Loucy (cell line): ENCODE measurements around the gene CFAP97D2.
"Not testable (repeated sequence)": the region's sequence is repeated elsewhere in the genome, so short reads cannot be mapped to it uniquely, and the experiment has no call there.

Experiments
- H2AFZ ChIP-seq: fragments of 200-600 bp; sonication (generic); 2 replicates; pipeline ENCODE4 v1.6.0; 2016; ENCODE audit warnings: antibody characterized with exemption, mild to moderate bottlenecking, low read length, moderate library complexity
- H3F3A ChIP-seq: fragments of 200-600 bp; 2 replicates; pipeline ENCODE4 v1.6.0; 2016; ENCODE audit warnings: antibody characterized with exemption, low read depth, mild to moderate bottlenecking
- H3K27me3 ChIP-seq: fragments of 200-600 bp; sonication (generic); 2 replicates; pipeline ENCODE4 v1.6.1; 2014; ENCODE audit warnings: low read length, mild to moderate bottlenecking; ENCODE audit not compliant: insufficient read depth, poor library complexity, severe bottlenecking
- H3K36me3 ChIP-seq: fragments of 200-600 bp; sonication (generic); 2 replicates; pipeline ENCODE4 v1.6.1; 2016; ENCODE audit warnings: low read length; ENCODE audit not compliant: insufficient read depth
- H3K4me1 ChIP-seq: fragments of 200-600 bp; sonication (generic); 2 replicates; pipeline ENCODE4 v1.5.1; 2014; ENCODE audit warnings: low read length, mild to moderate bottlenecking; ENCODE audit not compliant: insufficient read depth, poor library complexity, severe bottlenecking
- H3K4me2 ChIP-seq: fragments of 200-600 bp; sonication (generic); 2 replicates; pipeline ENCODE4 v1.6.0; 2014; ENCODE audit warnings: antibody characterized with exemption, low read length, low read depth, mild to moderate bottlenecking; ENCODE audit not compliant: poor library complexity, severe bottlenecking
- H3K4me3 ChIP-seq: fragments of 200-600 bp; sonication (generic); 2 replicates; pipeline ENCODE4 v1.5.1; 2014; ENCODE audit warnings: low read length, mild to moderate bottlenecking, mixed read lengths; ENCODE audit not compliant: poor library complexity, severe bottlenecking
- H3K79me2 ChIP-seq: fragments of 200-600 bp; sonication (generic); 2 replicates; pipeline ENCODE4 v1.6.1; 2014; ENCODE audit warnings: low read length; ENCODE audit not compliant: insufficient read depth
- H3K9ac ChIP-seq: fragments of 200-600 bp; sonication (generic); 2 replicates; pipeline ENCODE4 v1.6.0; 2014; ENCODE audit warnings: mild to moderate bottlenecking, low read depth, low read length, moderate library complexity; ENCODE audit not compliant: poor library complexity, severe bottlenecking
- H3K9me2 ChIP-seq: fragments of 200-600 bp; sonication (generic); replicated peaks from 2 replicates; pipeline ENCODE4 v1.6.1; 2016; ENCODE audit warnings: low read depth, low read length, mixed read lengths
- H3K9me3 ChIP-seq: fragments of 200-600 bp; sonication (generic); 2 replicates; pipeline ENCODE4 v1.6.1; 2014; ENCODE audit warnings: mild to moderate bottlenecking, antibody characterized with exemption, low read length, low read depth; ENCODE audit not compliant: insufficient read depth
- H4K20me1 ChIP-seq: fragments of 200-600 bp; sonication (generic); 2 replicates; pipeline ENCODE4 v1.6.0; 2014; ENCODE audit warnings: antibody characterized with exemption, low read length, mild to moderate bottlenecking; ENCODE audit not compliant: insufficient read depth, poor library complexity, severe bottlenecking
- CTCF ChIP-seq: fragments of 200-600 bp; sonication (generic); conservative IDR thresholded peaks from 2 replicates; pipeline ENCODE4 v1.5.1; 2014; ENCODE audit warnings: mild to moderate bottlenecking, antibody characterized with exemption, low read length
- EZH2phosphoT487 ChIP-seq: fragments of 200-600 bp; IDR thresholded peaks from 2 replicates; pipeline ENCODE4 v1.6.1; 2018; ENCODE audit warnings: antibody characterized with exemption, mild to moderate bottlenecking, moderate library complexity, borderline replicate concordance

Gene CFAP97D2

GRCh38 chr13:114130837-114131582, 48.0 kb upstream of the CFAP97D2 start:
- Histone ChIP-seq H3K27me3 (no peaks in the 10 kb centered on the region), H3K9me3 (no peaks in the 10 kb centered on the region), H3K36me3 (no peaks in the 10 kb centered on the region), H4K20me1 (peaks cover 15% of the 10 kb centered on the region), H3K9ac (peak overlapping the region; percentile 87), H3F3A (peaks cover 23% of the 10 kb centered on the region), H3K4me1 (peaks cover 54% of the 10 kb centered on the region), H3K4me3 (peak overlapping the region; percentile 87), H3K4me2 (peak overlapping the region; percentile 94), H3K9me2 (no peaks in the 10 kb centered on the region), H3K79me2 (peaks cover 61% of the 10 kb centered on the region), H2AFZ (peak overlapping the region; percentile 64)
- TF ChIP-seq EZH2phosphoT487 (no peak), CTCF (no peak)

- Histone ChIP-seq H3K4me1 (peaks cover 46% of the 10 kb centered on the region), H3K9me2 (no peaks in the 10 kb centered on the region), H2AFZ (peak overlapping the region; percentile 64; the same call in 1 of the 2 replicates), H3K9ac (peak overlapping the region; percentile 87), H3K27me3 (no peaks in the 10 kb centered on the region), H4K20me1 (peaks cover 15% of the 10 kb centered on the region), H3K79me2 (peaks cover 53% of the 10 kb centered on the region), H3F3A (peaks cover 27% of the 10 kb centered on the region), H3K4me2 (peak overlapping the region; percentile 94), H3K9me3 (no peaks in the 10 kb centered on the region), H3K4me3 (peak overlapping the region; percentile 87), H3K36me3 (no peaks in the 10 kb centered on the region)
- no peak for TF ChIP-seq CTCF
- no peak for TF ChIP-seq EZH2phosphoT487
These were observed 47.3 kb upstream of the CFAP97D2 start for GRCh38 chr13:114131583-114132418.

GRCh38 chr13:114132419-114133121, 46.5 kb upstream of the CFAP97D2 start, which contains the start of gene RASA3:
Gene RASA3 (minus strand): TSS chr13:114132623. CDS start chr13:114132489, 134 bp downstream.
- no peaks in the 10 kb centered on the region for H3K27me3 ChIP-seq
- peaks cover 8% of the 10 kb centered on the region for H4K20me1 ChIP-seq
- H3K4me3 ChIP-seq = peak within 1 kb of the TSS; percentile 87
- H3K4me2 ChIP-seq = peak within 1 kb of the TSS; percentile 94
- peaks cover 46% of the 10 kb centered on the region for H3K79me2 ChIP-seq
- peaks cover 39% of the 10 kb centered on the region for H3K4me1 ChIP-seq
- peak within 1 kb of the TSS; percentile 87 for H3K9ac ChIP-seq
- H3K9me3 ChIP-seq = no peaks in the 10 kb centered on the region
- H2AFZ ChIP-seq = peak within 1 kb of the TSS; percentile 64; the same call in 1 of the 2 replicates
- no peaks in the 10 kb centered on the region for H3K9me2 ChIP-seq
- no peaks in the 10 kb centered on the region for H3K36me3 ChIP-seq
- TF ChIP-seq CTCF (no peak), EZH2phosphoT487 (no peak)
- peaks cover 27% of the 10 kb centered on the region for H3F3A ChIP-seq

GRCh38 chr13:114133126-114133525, 45.9 kb upstream of the CFAP97D2 start:
- not testable (repeated sequence) for H3K9me2 ChIP-seq, H3K9me3 ChIP-seq, H3K36me3 ChIP-seq, H4K20me1 ChIP-seq, H3K27me3 ChIP-seq, H3K9ac ChIP-seq, H2AFZ ChIP-seq, H3K4me3 ChIP-seq
- H3K79me2 ChIP-seq = peaks cover 40% of the 10 kb centered on the region
- H3F3A ChIP-seq = peaks cover 27% of the 10 kb centered on the region
- H3K4me2 ChIP-seq = peak overlapping the region; percentile 94
- H3K4me1 ChIP-seq = peaks cover 35% of the 10 kb centered on the region
